ENCODE data around the gene MRTFB. TPM values are rescaled to one million over a fixed set of nuclear protein-coding genes. Genes with fewer than 3 reads are reported as not detected.

Gene MRTFB
- total RNA-seq, 1 donor from 2014 or later = 30.9 TPM

GRCh38 chr16:14285513-14286367 is 214.6 kb downstream of the MRTFB start:
- DNase-seq = peak; percentile 98

GRCh38 chr16:14286368-14287230 is 215.5 kb downstream of the MRTFB start:
- peak; percentile 88 for DNase-seq

- no peak for DNase-seq
Measured at GRCh38 chr16:14289692-14290340, 218.7 kb downstream of the MRTFB start.

- no peak for DNase-seq
Measured at GRCh38 chr16:14291286-14291685, 220.2 kb downstream of the MRTFB start.

- no peak for DNase-seq
Measured at GRCh38 chr16:14292051-14292825, 221.1 kb downstream of the MRTFB start.

GRCh38 chr16:14296663-14297062 is 225.5 kb downstream of the MRTFB start:
- DNase-seq = no peak

- no peak for DNase-seq
Measured at GRCh38 chr16:14298374-14299122, 227.4 kb downstream of the MRTFB start.

GRCh38 chr16:14300705-14301168 is 229.6 kb downstream of the MRTFB start:
- DNase-seq = peak; percentile 89

- DNase-seq = peak; percentile 48
Measured at GRCh38 chr16:14301169-14302030, 230.3 kb downstream of the MRTFB start.

- peak; percentile 79 for DNase-seq
Measured at GRCh38 chr16:14302031-14302398, 230.9 kb downstream of the MRTFB start.

GRCh38 chr16:14302399-14303181 is 231.5 kb downstream of the MRTFB start:
- peak; percentile 38 for DNase-seq

- DNase-seq = peak; percentile 52
Measured at GRCh38 chr16:14303182-14303618, 232.1 kb downstream of the MRTFB start.

- no peak for DNase-seq
Measured at GRCh38 chr16:14303639-14304394, 232.7 kb downstream of the MRTFB start.

GRCh38 chr16:14304891-14305460 is 233.9 kb downstream of the MRTFB start:
- no peak for DNase-seq

- no peak for DNase-seq
Measured at GRCh38 chr16:14306485-14307058, 235.5 kb downstream of the MRTFB start.

- no peak for DNase-seq
Measured at GRCh38 chr16:14307059-14307526, 236.0 kb downstream of the MRTFB start.

Data from tongue (tissue), 2 donors.